NCI-H748 treated with DMSO at 0.1 percent for 48 hours (cell line): ENCODE measurements around the gene GSPT1.
"Not testable (repeated sequence)": the region's sequence is repeated elsewhere in the genome, so short reads cannot be mapped to it uniquely, and the experiment has no call there.

Source experiments
- DNase-seq: peaks from one replicate; lab custom pipeline; 2025; lab: John Stamatoyannopoulos, UW

The GSPT1 gene

GRCh38 chr16:11915644-11916523 lies at the start of gene GSPT1:
Gene GSPT1, minus strand, starts transcription at chr16:11915956. Its CDS starts 236 bp downstream, at chr16:11915720.
- peak; percentile 79 for DNase-seq

- DNase-seq = no peak
These were observed 49.2 kb upstream of the GSPT1 start, which contains the start of gene TNFRSF17 for GRCh38 chr16:11964761-11965551. Gene TNFRSF17, plus strand, starts transcription at chr16:11965210. Its CDS starts 115 bp downstream, at chr16:11965325.

DNA sequence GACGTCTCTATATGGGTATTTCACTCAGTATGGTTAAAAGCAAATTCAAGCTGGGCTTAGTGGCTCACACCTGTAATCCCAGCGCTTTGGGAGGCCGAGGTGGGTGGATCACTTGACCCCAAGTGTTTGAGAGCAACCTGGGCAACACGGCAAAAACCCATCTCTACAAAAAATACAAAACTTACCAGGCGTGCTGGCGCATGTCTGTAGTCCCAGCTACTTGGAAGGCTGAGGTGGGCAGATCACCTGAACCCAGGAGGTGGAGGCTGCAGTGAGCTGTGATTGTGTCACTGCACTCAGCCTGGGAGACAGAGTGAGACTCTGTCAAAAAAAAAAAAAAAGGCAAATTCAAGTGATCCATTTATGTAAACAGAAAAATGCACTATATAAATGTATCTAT lies 48.0 kb upstream of the GSPT1 start:
- DNase-seq = no peak

GRCh38 chr16:11962978-11963377 lies 47.2 kb upstream of the GSPT1 start:
- DNase-seq = not testable (repeated sequence)

DNA sequence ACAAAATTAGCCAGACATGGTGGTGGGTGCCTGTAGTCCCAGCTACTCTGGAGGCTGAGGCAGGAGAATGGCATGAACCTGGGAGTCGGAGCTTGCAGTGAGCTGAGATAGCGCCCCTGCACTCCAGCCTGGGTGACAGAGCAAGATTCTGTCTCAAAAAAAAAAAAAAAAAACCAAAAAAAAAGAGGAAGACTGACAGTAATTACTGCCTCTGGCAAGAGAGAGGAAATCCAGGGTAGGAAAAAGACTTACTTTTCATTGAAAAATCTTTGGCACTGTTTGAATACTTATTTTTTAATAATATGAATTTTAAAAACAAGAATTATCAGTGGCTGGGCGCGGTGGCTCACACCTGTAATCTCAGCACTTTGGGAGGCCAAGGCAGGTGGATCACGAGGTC lies 46.7 kb upstream of the GSPT1 start:
- not testable (repeated sequence) for DNase-seq

GRCh38 chr16:11957591-11958395 lies 42.0 kb upstream of the GSPT1 start:
- DNase-seq = no peak

DNA sequence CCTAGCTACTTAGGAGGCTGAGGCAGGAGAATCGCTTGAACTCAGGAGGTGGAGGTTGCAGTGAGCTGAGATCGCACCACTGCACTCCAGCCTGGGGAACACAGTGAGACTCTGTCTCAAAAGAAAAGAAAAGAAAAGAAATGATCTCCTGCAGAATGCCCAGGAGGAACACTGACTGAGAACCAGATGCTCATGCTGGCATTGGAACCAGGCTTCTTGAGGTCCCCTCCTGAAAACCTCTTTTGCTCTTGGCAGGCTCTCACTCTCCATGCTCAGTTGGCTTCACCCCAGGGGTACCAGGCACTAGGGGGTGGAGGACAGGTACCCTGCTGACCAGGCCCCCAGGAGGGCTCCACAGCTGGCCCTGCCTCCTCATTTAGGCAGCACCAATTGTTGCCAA lies 40.8 kb upstream of the GSPT1 start:
- no peak for DNase-seq

- no peak for DNase-seq
These were observed 40.0 kb upstream of the GSPT1 start for GRCh38 chr16:11955713-11956123.

- DNase-seq = not testable (repeated sequence)
These were observed 37.8 kb upstream of the GSPT1 start for GRCh38 chr16:11953576-11953975.

GRCh38 chr16:11950388-11950787 lies 34.6 kb upstream of the GSPT1 start:
- DNase-seq = no peak

DNA sequence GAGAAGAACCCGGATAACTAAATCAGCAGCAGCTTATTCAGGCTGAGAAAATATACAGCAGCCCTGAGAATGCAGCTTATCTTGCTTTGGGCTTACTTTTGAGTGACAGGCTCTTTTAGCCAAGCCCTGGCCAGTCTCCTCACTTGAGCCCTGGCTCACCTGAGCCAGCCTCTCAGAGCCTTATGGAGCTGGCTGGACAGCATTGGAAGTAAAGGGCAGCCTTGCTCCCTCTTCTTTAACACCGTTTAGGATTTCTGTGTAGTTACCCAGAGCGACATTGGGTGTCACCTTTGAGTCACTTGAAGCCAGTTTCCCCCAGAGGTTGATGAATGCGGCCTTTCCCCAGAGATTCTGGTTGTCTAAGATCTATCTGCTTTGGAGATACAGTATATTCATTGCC lies 33.8 kb upstream of the GSPT1 start:
- DNase-seq = peak; percentile 16

DNA sequence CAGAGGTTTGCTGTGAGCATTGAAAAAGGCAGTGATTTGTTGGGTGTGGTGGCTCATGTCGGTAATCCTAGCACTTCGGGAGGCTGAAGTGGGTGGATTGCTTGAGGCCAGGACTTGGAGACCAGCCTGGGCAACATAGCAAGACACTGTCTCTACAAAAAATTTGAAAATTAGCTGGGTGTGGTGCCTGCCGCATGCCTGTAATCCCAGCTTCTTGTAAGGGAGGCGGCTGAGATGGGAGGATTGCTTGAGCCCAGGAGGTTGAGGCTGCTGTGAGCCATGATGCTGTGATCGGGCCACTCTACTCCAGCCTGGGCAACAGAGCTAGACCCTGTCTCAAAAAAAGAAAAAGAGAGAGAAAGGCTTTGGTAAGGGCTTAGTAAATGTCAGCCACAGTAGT lies 33.1 kb upstream of the GSPT1 start:
- DNase-seq = no peak

DNA sequence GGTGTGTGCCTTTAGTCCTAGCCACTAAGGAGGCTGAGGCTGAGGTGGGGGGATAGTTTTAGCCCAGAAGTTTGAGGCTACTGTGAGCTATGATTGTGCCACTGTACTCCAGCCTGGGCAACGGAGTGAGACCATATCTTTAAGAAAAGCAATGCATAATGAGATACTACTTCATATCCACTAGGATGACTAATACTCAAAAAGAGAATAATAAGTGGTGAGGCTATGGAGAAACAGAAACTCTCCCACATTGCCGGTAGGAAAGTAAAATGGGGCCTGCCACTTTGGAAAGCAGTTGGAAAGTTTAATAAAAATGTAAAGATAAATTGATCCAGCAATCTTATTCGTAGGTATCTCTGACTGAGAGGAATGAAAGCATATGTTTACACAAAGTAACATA lies 30.7 kb upstream of the GSPT1 start:
- DNase-seq = no peak

- DNase-seq = not testable (repeated sequence)
These were observed 26.2 kb upstream of the GSPT1 start, which contains the start of gene NPIPB2 for GRCh38 chr16:11941945-11942344. Gene NPIPB2, minus strand, starts transcription at chr16:11942045. Its CDS starts 0 bp downstream, at chr16:11942045.

- DNase-seq = not testable (repeated sequence)
These were observed 11.6 kb upstream of the GSPT1 start for GRCh38 chr16:11927350-11927749.

DNA sequence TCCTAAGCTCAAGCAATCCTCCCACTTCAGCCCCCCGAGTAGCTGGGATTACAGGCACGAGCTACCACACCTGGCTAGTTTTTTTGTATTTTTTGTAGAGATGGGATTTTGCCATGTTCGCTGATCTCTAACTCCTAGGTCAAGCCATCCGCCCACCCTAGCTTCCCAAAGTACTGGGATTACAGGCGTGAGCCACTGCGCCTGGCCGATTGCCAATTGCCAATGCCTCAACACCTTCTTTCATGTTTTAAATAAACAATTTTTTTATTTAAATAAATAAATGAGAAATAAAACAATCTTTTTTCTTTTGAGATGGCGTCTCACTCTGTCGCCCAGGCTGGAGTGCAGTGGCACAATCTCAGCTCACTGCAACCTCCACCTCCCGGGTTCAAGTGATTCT lies 8.3 kb upstream of the GSPT1 start:
- not testable (repeated sequence) for DNase-seq

DNA sequence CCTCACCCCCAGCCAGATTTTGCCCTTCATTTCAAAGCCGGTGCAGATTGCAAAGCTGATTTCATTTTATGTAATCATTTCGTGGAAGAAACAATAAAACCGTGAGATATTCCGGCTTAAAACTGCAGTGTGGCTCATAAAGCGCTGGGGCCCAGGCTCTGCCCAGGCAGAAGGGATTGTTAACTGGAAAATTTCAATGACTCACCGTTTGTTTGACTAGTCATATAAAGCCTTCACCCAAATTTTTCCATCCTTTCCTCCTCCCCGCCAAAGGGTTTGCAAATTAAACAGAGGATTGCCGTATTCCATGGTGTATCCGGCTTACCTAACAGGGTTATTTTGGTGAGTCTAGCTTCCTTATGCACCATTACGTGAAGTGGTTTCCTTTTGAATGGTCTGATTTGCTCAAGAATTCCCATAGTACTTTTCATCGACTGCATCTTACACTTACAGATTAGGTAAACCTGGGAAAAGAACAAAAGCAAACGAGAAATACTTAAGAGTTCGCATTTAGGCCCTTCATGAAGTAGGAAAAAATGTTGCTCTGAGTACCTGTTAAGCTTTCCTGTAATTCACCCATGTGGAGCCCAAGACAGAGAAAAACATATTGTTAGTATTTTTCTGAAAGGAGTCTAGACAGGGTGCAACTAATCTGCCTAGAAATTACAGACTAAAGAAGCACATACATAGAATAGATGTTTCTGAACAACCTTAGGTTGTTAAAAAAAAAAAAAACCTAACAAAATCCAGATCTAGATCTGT lies 949 bp upstream of the GSPT1 start:
- DNase-seq = no peak

GRCh38 chr16:11915114-11915643 lies 577 bp downstream of the GSPT1 start:
- no peak for DNase-seq

DNA sequence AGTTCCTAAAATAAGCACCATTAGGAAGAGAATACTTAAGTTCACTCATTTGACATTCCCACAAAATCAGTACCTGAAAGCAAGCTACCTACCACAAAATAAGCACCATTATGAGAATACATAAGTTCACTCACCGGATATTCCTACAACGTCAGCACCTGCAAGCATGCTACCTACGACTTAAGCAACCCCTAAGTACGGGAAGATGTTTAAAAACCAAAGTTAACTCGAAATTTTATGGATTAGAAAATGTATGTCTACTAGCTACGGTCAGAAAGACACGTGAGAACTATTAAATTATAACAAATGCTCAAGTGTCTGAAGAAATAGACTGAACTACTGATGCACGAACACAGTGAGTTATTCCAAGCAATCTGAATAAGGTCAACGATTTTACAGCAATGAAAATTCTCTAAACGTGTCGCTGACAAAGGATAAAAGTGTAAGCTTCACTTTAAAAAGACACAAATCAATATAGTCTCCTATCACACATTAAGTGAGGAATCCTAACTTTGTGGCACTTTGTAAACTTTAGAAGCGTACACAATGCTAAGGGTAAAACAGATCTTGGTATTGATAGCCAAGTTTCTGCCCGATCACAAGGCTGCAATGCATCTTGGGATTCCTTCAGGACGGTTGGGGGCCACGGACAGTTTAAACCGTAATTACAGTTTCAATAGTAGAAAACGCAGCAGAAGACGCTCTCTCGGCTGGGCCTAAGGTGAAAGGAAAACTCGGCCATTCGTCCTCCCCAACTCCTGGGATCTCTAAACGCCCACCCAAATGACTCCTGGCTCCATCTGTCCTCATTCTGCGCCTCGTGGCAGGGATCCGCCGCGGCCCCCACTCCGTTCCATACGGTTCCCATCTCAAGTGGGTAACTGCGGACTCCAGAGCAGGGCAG lies 1.3 kb downstream of the GSPT1 start:
- no peak for DNase-seq
